Body of pancreas (tissue), 4 donors: ENCODE measurements around the gene HSPA5.
"Not testable (repeated sequence)": the region's sequence is repeated elsewhere in the genome, so short reads cannot be mapped to it uniquely, and the experiment has no call there.

ENCODE experiments used
- POLR2A ChIP-seq, 3 donors: fragments of 450-650 bp; IDR thresholded peaks; one replicate each; pipeline ENCODE4 v1.6.1; 2016; ENCODE audit warnings: antibody characterized with exemption in 3 of 3, mild to moderate bottlenecking in 2 of 3
- TF ChIP-seq, protein P1 (sequence below), 7 experiments: fragments of 450-650 bp in 4 of 7; fragments of 200-600 bp in 3 of 7; sonication (generic) in 3 of 7; IDR thresholded peaks; one replicate each; pipeline ENCODE4 v1.5.1; 2016 to 2019; ENCODE audit warnings: antibody characterized with exemption in 7 of 7

DNA sequence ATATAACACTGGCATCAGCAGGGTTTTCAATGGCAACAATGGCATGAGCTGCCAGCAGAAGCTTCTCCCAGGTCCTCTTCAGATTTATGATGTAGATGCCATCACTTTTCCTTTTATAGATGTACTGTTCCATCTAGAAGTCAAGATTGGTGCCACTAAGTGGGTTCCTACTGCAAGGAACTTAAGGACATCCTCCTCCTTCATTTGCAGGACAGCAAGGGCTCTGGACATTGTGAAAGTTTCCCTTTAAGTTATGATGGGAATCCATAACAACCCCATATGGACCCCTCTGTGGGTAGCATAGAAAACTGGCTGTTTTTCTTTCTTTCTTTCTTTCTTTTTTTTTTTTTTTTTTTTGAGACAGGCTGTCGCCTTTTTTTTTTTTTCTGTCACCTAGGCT, 45.6 kb downstream of the HSPA5 start:
- TF ChIP-seq, protein P1, sequence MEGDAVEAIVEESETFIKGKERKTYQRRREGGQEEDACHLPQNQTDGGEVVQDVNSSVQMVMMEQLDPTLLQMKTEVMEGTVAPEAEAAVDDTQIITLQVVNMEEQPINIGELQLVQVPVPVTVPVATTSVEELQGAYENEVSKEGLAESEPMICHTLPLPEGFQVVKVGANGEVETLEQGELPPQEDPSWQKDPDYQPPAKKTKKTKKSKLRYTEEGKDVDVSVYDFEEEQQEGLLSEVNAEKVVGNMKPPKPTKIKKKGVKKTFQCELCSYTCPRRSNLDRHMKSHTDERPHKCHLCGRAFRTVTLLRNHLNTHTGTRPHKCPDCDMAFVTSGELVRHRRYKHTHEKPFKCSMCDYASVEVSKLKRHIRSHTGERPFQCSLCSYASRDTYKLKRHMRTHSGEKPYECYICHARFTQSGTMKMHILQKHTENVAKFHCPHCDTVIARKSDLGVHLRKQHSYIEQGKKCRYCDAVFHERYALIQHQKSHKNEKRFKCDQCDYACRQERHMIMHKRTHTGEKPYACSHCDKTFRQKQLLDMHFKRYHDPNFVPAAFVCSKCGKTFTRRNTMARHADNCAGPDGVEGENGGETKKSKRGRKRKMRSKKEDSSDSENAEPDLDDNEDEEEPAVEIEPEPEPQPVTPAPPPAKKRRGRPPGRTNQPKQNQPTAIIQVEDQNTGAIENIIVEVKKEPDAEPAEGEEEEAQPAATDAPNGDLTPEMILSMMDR (IDR thresholded peaks at IDR 0.05): not testable (repeated sequence)
- TF ChIP-seq POLR2A (IDR thresholded peaks at IDR 0.05): not testable (repeated sequence)
